ENCODE measurements around the gene FHOD1. TPM values are rescaled to one million over a fixed set of nuclear protein-coding genes. Genes with fewer than 3 reads are reported as not detected.

The FHOD1 gene
- polyA plus RNA-seq, 1 of the 3 experiments (the other 2 are of a cell fraction): 70.9 TPM

DNA sequence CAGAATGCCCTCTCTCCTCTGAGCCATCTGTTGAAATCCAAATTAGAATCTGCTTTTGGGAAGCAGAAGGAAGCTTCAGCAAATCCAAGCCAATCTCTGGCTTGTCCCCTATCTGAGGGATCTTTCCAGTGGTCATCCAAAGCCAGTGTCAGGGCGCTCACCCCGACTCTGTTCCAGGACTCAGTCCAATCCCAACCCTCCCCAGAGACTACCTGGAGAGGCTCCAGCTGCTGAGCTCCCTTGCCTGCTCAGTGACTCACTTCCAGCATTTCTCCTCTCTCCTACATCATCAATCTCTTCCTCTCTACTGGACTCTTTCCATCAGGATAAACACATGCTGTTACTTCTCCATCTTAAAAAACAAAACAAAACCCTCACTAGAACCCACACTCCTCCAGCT lies 65.9 kb downstream of the FHOD1 start:
- CTCF ChIA-PET: interaction anchor here (1.3 to 2.5 kb wide), 5 partner anchors 11 to 227 kb away, joined by 4 to 7 read pairs (median 5); partner anchors contain the start of gene NOL3

DNA sequence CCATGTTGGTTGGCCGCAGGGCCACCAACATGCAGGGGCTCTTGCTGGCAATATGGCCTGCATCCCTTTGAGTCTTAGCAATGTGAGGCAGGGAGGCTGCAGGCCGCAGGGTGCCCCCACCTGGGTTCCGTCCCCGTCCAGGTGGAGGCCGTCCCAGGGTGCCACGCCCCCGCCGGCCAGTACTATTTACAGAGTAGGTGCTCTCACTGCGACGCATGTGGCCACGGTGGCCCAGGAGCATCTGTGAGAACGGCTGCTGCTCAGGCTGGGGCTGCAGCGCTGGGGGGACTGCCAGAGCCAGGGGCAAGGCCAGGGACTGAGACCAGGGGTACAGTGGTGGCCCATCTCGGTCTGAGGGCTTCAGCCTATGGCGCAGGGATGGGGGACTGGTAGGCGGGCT lies 67.1 kb downstream of the FHOD1 start:
- peaks cover 6 to 51% of the 10 kb centered on the region in 2 experiments; a peak in 3 of 4 replicates for H3K4me1 ChIP-seq (ENCODE audit: control insufficient read depth in 1 of 2, insufficient read depth in 2 of 2, low read depth in 1 of 2, low read length in 1 of 2)
- H3K9me3 ChIP-seq: no peaks in the 10 kb centered on the region
- H3K79me2 ChIP-seq (ENCODE audit: insufficient read depth): peaks cover 25% of the 10 kb centered on the region
- no peak overlapping the region for H2AFZ ChIP-seq (ENCODE audit: low read depth)
- TF ChIP-seq IRF3 (IDR thresholded peaks at IDR 0.05; ENCODE audit: low read depth, low read length) (no peak), CTCF (IDR thresholded peaks at IDR 0.05) (no peak), SIN3A (IDR thresholded peaks at IDR 0.05; ENCODE audit: borderline replicate concordance, low read depth, low read length) (no peak), USF2 (IDR thresholded peaks at IDR 0.05; ENCODE audit: borderline replicate concordance, low read depth, low read length) (no peak), TAF1 (IDR thresholded peaks at IDR 0.05; ENCODE audit: borderline replicate concordance, low read depth, low read length) (no peak)
- peaks cover 3 to 5% of the 10 kb centered on the region in 2 experiments for H3K36me3 ChIP-seq (replicated peaks in 1 of 2; ENCODE audit: control insufficient read depth in 1 of 2, insufficient read depth in 2 of 2, low read length in 1 of 2)
- H3K9ac ChIP-seq: no peak overlapping the region
- WGBS (ENCODE audit: low lambda C conversion rate): 94% methylated on average over 11 of the region's 16 CpGs
- H3K27ac ChIP-seq (ENCODE audit: low read depth in 2 of 2, low read length in 1 of 2): no peak overlapping the region
- POLR2A ChIA-PET: no interaction called here
- no peaks in the 10 kb centered on the region for H3K27me3 ChIP-seq (ENCODE audit: insufficient read depth)
- H3K9me2 ChIP-seq: no peaks in the 10 kb centered on the region
- CTCF ChIA-PET: interaction anchor here (0.7 to 2.8 kb wide), 8 partner anchors 14 to 664 kb away, joined by 3 to 10 read pairs (median 4); no protein-coding TSS in a partner anchor
- peaks cover 33% of the 10 kb centered on the region for H3F3A ChIP-seq (replicated peaks; ENCODE audit: insufficient read depth)
- DNase-seq: no peak
- no peak overlapping the region for H3K4me3 ChIP-seq (ENCODE audit: low read depth in 2 of 2, low read length in 1 of 2)
- no peak overlapping the region for H3K4me2 ChIP-seq
- peaks cover 10% of the 10 kb centered on the region for H4K20me1 ChIP-seq (ENCODE audit: insufficient read depth)

More for the DNA sequence above, 65.9 kb downstream of the FHOD1 start:
- H3K79me2 ChIP-seq (ENCODE audit: insufficient read depth): peaks cover 22% of the 10 kb centered on the region
- peaks cover 38% of the 10 kb centered on the region for H3F3A ChIP-seq (replicated peaks; ENCODE audit: insufficient read depth)
- peaks cover 14 to 44% of the 10 kb centered on the region in 2 experiments for H3K4me1 ChIP-seq (ENCODE audit: control insufficient read depth in 1 of 2, insufficient read depth in 2 of 2, low read depth in 1 of 2, low read length in 1 of 2)
- TF ChIP-seq JUND (IDR thresholded peaks at IDR 0.05) (peak; percentile 62; the same call in 1 of the 2 replicates), POLR2AphosphoS5 (IDR thresholded peaks at IDR 0.05; ENCODE audit: low read depth, low read length) (no peak), FOXJ3 (CRISPR knock-in tag; IDR thresholded peaks at IDR 0.05) (no peak), TCF12 (IDR thresholded peaks at IDR 0.05) (peak; percentile 45; the same call in 1 of the 2 replicates), NFIC (IDR thresholded peaks at IDR 0.05; ENCODE audit: borderline replicate concordance) (peak; percentile 66; the same call in 1 of the 2 replicates), FOSL2 (IDR thresholded peaks at IDR 0.05; ENCODE audit: borderline replicate concordance, low read depth) (peak; percentile 78; the same call in 1 of the 2 replicates), PBX3 (IDR thresholded peaks at IDR 0.05) (peak; percentile 63), SMC3 (IDR thresholded peaks at IDR 0.05; ENCODE audit: low read depth, low read length) (no peak)
- WGBS (ENCODE audit: low lambda C conversion rate): 44% methylated on average over 2 of the region's 2 CpGs
- peak overlapping the region; percentile 92 for H3K4me2 ChIP-seq
- DNase-seq: no peak
- H3K9ac ChIP-seq: no peak overlapping the region
- peaks cover 10% of the 10 kb centered on the region for H4K20me1 ChIP-seq (ENCODE audit: insufficient read depth)
- H3K4me3 ChIP-seq (ENCODE audit: low read depth in 2 of 2, low read length in 1 of 2): peak overlapping the region in 1 of 2 experiments; percentile 82; a peak in 2 of 4 replicates
- peak overlapping the region in 1 of 2 experiments; percentile 51; a peak in 3 of 4 replicates for H3K27ac ChIP-seq (ENCODE audit: low read depth in 2 of 2, low read length in 1 of 2)
- POLR2A ChIA-PET: interaction anchor here (0.8 kb wide), 1 partner anchor 11 kb away, joined by 3 read pairs; the partner anchor contains the start of gene NOL3
- no peaks in the 10 kb centered on the region for H3K9me2 ChIP-seq
- no peaks in the 10 kb centered on the region for H3K9me3 ChIP-seq
- H3K27me3 ChIP-seq (ENCODE audit: insufficient read depth): no peaks in the 10 kb centered on the region
- H2AFZ ChIP-seq (ENCODE audit: low read depth): no peak overlapping the region
- H3K36me3 ChIP-seq (replicated peaks in 1 of 2; ENCODE audit: control insufficient read depth in 1 of 2, insufficient read depth in 2 of 2, low read length in 1 of 2): no peaks in the 10 kb centered on the region
